NT2/D1 (cell line): Measurements from ENCODE around the gene TBXAS1.

Source experiments
- SUZ12 ChIP-seq: IDR thresholded peaks from 2 replicates; pipeline ENCODE4 v1.6.1; 2011; ENCODE audit not compliant: insufficient read length, insufficient read depth; ENCODE audit errors: extremely low read depth
- YY1 ChIP-seq: IDR thresholded peaks from 2 replicates; pipeline ENCODE4 v1.6.1; 2011; ENCODE audit not compliant: insufficient read length, insufficient read depth
- ZNF274 ChIP-seq: IDR thresholded peaks from 2 replicates; pipeline ENCODE4 v1.6.1; 2011; ENCODE audit warnings: mild to moderate bottlenecking, low read depth, low read length

- TF ChIP-seq YY1 (no peak), ZNF274 (no peak), SUZ12 (no peak)
Measured at GRCh38 chr7:139851770-139852481, 22.9 kb downstream of the TBXAS1 start.
